AG04449 (cell line): ENCODE data around the gene KCNK2.

Experiments used
- CTCF ChIA-PET: fragments of 350-600 bp; formaldehyde crosslinking; extraction: SDS; loops from one replicate; lab custom pipeline; 2021; ENCODE audit warnings: antibody characterized with exemption; lab: Yijun Ruan, JAX
- POLR2A ChIA-PET: fragments of 400-600, 350-600 bp; formaldehyde crosslinking; extraction: SDS; loops from one replicate; lab custom pipeline; 2020; ENCODE audit warnings: antibody characterized with exemption, inconsistent platforms; lab: Yijun Ruan, JAX
- DNase-seq: peaks from one replicate; pipeline ENCODE4 v3.0.0-alpha.2; 2010; ENCODE audit warnings: low read depth, low spot score
- H3K4me3 ChIP-seq: 2 replicates; pipeline ENCODE4 v1.5.1; 2011; ENCODE audit warnings: low read depth, mild to moderate bottlenecking, control low read depth, low read length
- CTCF ChIP-seq: IDR thresholded peaks from one replicate; pipeline ENCODE4 v1.5.1; 2011; ENCODE audit warnings: mild to moderate bottlenecking, moderate library complexity, low read length, control low read depth, inconsistent platforms; ENCODE audit not compliant: insufficient read depth; ENCODE audit errors: missing control alignments

The KCNK2 gene

GRCh38 chr1:215115760-215116159 is 33.2 kb downstream of the KCNK2 start:
- TF ChIP-seq CTCF = no peak
- ChIA-PET POLR2A (no interaction called here), CTCF (no interaction called here)
- no peak for DNase-seq
- no peak overlapping the region for H3K4me3 ChIP-seq

GRCh38 chr1:215118081-215118480 is 35.5 kb downstream of the KCNK2 start:
- no peak overlapping the region for H3K4me3 ChIP-seq
- POLR2A ChIA-PET = no interaction called here
- TF ChIP-seq CTCF = no peak
- no peak for DNase-seq
- CTCF ChIA-PET = no interaction called here

- CTCF ChIA-PET = interaction anchor here (0.8 kb wide), 1 partner anchor 9 kb away, joined by 3 read pairs; no protein-coding TSS in a partner anchor
- no peak for DNase-seq
- TF ChIP-seq CTCF = no peak
Observed at GRCh38 chr1:215119056-215119455, 36.5 kb downstream of the KCNK2 start.

GRCh38 chr1:215119719-215120365 is 37.3 kb downstream of the KCNK2 start:
- H3K4me3 ChIP-seq = no peak overlapping the region
- ChIA-PET POLR2A (no interaction called here), CTCF (interaction anchor here (0.8 kb wide), 1 partner anchor 8 kb away, joined by 3 read pairs; no protein-coding TSS in a partner anchor)
- no peak for TF ChIP-seq CTCF
- DNase-seq = no peak

More at GRCh38 chr1:215119056-215119455, 36.5 kb downstream of the KCNK2 start:
- POLR2A ChIA-PET = no interaction called here
- no peak overlapping the region for H3K4me3 ChIP-seq

- no peak for TF ChIP-seq CTCF
- H3K4me3 ChIP-seq = no peak overlapping the region
- CTCF ChIA-PET = interaction anchor here (1.0 to 1.5 kb wide), 2 partner anchors 9 to 18 kb away, joined by 3 to 5 read pairs; no protein-coding TSS in a partner anchor
- DNase-seq = no peak
- POLR2A ChIA-PET = no interaction called here
Observed at GRCh38 chr1:215128504-215128903, 46.0 kb downstream of the KCNK2 start.

- DNase-seq = no peak
- no peak overlapping the region for H3K4me3 ChIP-seq
- TF ChIP-seq CTCF = no peak
- CTCF ChIA-PET = no interaction called here
- POLR2A ChIA-PET = no interaction called here
Observed at GRCh38 chr1:215131291-215131690, 48.8 kb downstream of the KCNK2 start.
